ENCODE measurements around the gene CD3G.

CD3G gene

GRCh38 chr11:118313242-118313641 is 30.9 kb upstream of the CD3G start:
- H3K27me3 ChIP-seq (ENCODE audit: insufficient read depth, low read length): peaks cover 15% of the 10 kb centered on the region
- H3K4me1 ChIP-seq (ENCODE audit: insufficient read depth, low read length): no peaks in the 10 kb centered on the region
- no peak overlapping the region for H2AFZ ChIP-seq (ENCODE audit: low read depth, low read length)
- H3K36me3 ChIP-seq (ENCODE audit: insufficient read depth, low read length): no peaks in the 10 kb centered on the region
- H3K9me3 ChIP-seq (ENCODE audit: low read length): no peaks in the 10 kb centered on the region
- H3K4me3 ChIP-seq (ENCODE audit: low read length): no peak overlapping the region

GRCh38 chr11:118314988-118315411 is 29.1 kb upstream of the CD3G start:
- H2AFZ ChIP-seq (ENCODE audit: low read depth, low read length): no peak overlapping the region
- H3K9me3 ChIP-seq (ENCODE audit: low read length): no peaks in the 10 kb centered on the region
- no peak overlapping the region for H3K4me3 ChIP-seq (ENCODE audit: low read length)
- no peaks in the 10 kb centered on the region for H3K36me3 ChIP-seq (ENCODE audit: insufficient read depth, low read length)
- H3K27me3 ChIP-seq (ENCODE audit: insufficient read depth, low read length): peaks cover 24% of the 10 kb centered on the region
- no peaks in the 10 kb centered on the region for H3K4me1 ChIP-seq (ENCODE audit: insufficient read depth, low read length)

GRCh38 chr11:118318124-118318523 is 26.0 kb upstream of the CD3G start:
- no peaks in the 10 kb centered on the region for H3K36me3 ChIP-seq (ENCODE audit: insufficient read depth, low read length)
- H3K9me3 ChIP-seq (ENCODE audit: low read length): no peaks in the 10 kb centered on the region
- H2AFZ ChIP-seq (ENCODE audit: low read depth, low read length): no peak overlapping the region
- H3K27me3 ChIP-seq (ENCODE audit: insufficient read depth, low read length): peaks cover 13% of the 10 kb centered on the region
- H3K4me1 ChIP-seq (ENCODE audit: insufficient read depth, low read length): no peaks in the 10 kb centered on the region
- no peak overlapping the region for H3K4me3 ChIP-seq (ENCODE audit: low read length)

- Histone ChIP-seq H3K4me3 (ENCODE audit: low read length) (no peak overlapping the region), H2AFZ (ENCODE audit: low read depth, low read length) (no peak overlapping the region), H3K4me1 (ENCODE audit: insufficient read depth, low read length) (no peaks in the 10 kb centered on the region), H3K9me3 (ENCODE audit: low read length) (no peaks in the 10 kb centered on the region), H3K36me3 (ENCODE audit: insufficient read depth, low read length) (no peaks in the 10 kb centered on the region), H3K27me3 (ENCODE audit: insufficient read depth, low read length) (peaks cover 13% of the 10 kb centered on the region)
These were observed 25.4 kb upstream of the CD3G start for GRCh38 chr11:118318581-118319336.

GRCh38 chr11:118319337-118319707 is 24.8 kb upstream of the CD3G start:
- H3K4me3 ChIP-seq (ENCODE audit: low read length): no peak overlapping the region
- H3K36me3 ChIP-seq (ENCODE audit: insufficient read depth, low read length): no peaks in the 10 kb centered on the region
- no peaks in the 10 kb centered on the region for H3K9me3 ChIP-seq (ENCODE audit: low read length)
- H3K4me1 ChIP-seq (ENCODE audit: insufficient read depth, low read length): no peaks in the 10 kb centered on the region
- peaks cover 13% of the 10 kb centered on the region for H3K27me3 ChIP-seq (ENCODE audit: insufficient read depth, low read length)
- H2AFZ ChIP-seq (ENCODE audit: low read depth, low read length): no peak overlapping the region

- H3K27me3 ChIP-seq (ENCODE audit: insufficient read depth, low read length): peaks cover 9% of the 10 kb centered on the region
These were observed 23.6 kb upstream of the CD3G start for GRCh38 chr11:118320515-118320914.

GRCh38 chr11:118321386-118322082 is 22.6 kb upstream of the CD3G start:
- H3K27me3 ChIP-seq (ENCODE audit: insufficient read depth, low read length): peaks cover 9% of the 10 kb centered on the region
- H3K9me3 ChIP-seq (ENCODE audit: low read length): no peaks in the 10 kb centered on the region
- no peak overlapping the region for H3K4me3 ChIP-seq (ENCODE audit: low read length)
- H2AFZ ChIP-seq (ENCODE audit: low read depth, low read length): no peak overlapping the region
- H3K36me3 ChIP-seq (ENCODE audit: insufficient read depth, low read length): no peaks in the 10 kb centered on the region
- H3K4me1 ChIP-seq (ENCODE audit: insufficient read depth, low read length): no peaks in the 10 kb centered on the region

More at GRCh38 chr11:118320515-118320914, 23.6 kb upstream of the CD3G start:
- Histone ChIP-seq H2AFZ (ENCODE audit: low read depth, low read length) (no peak overlapping the region), H3K4me3 (ENCODE audit: low read length) (no peak overlapping the region), H3K9me3 (ENCODE audit: low read length) (no peaks in the 10 kb centered on the region), H3K36me3 (ENCODE audit: insufficient read depth, low read length) (no peaks in the 10 kb centered on the region), H3K4me1 (ENCODE audit: insufficient read depth, low read length) (no peaks in the 10 kb centered on the region)

GRCh38 chr11:118322721-118323120 is 21.4 kb upstream of the CD3G start:
- Histone ChIP-seq H2AFZ (ENCODE audit: low read depth, low read length) (no peak overlapping the region), H3K27me3 (ENCODE audit: insufficient read depth, low read length) (peaks cover 9% of the 10 kb centered on the region), H3K9me3 (ENCODE audit: low read length) (no peaks in the 10 kb centered on the region), H3K36me3 (ENCODE audit: insufficient read depth, low read length) (no peaks in the 10 kb centered on the region), H3K4me3 (ENCODE audit: low read length) (no peak overlapping the region), H3K4me1 (ENCODE audit: insufficient read depth, low read length) (no peaks in the 10 kb centered on the region)

- H3K9me3 ChIP-seq (ENCODE audit: low read length): no peaks in the 10 kb centered on the region
- H3K4me3 ChIP-seq (ENCODE audit: low read length): no peak overlapping the region
- H3K4me1 ChIP-seq (ENCODE audit: insufficient read depth, low read length): no peaks in the 10 kb centered on the region
- no peak overlapping the region for H2AFZ ChIP-seq (ENCODE audit: low read depth, low read length)
- H3K27me3 ChIP-seq (ENCODE audit: insufficient read depth, low read length): no peaks in the 10 kb centered on the region
- H3K36me3 ChIP-seq (ENCODE audit: insufficient read depth, low read length): no peaks in the 10 kb centered on the region
These were observed 18.9 kb upstream of the CD3G start for GRCh38 chr11:118325283-118325682.

GRCh38 chr11:118328745-118329144 is 15.4 kb upstream of the CD3G start:
- Histone ChIP-seq H3K36me3 (ENCODE audit: insufficient read depth, low read length) (no peaks in the 10 kb centered on the region), H3K9me3 (ENCODE audit: low read length) (no peaks in the 10 kb centered on the region), H3K4me1 (ENCODE audit: insufficient read depth, low read length) (no peaks in the 10 kb centered on the region), H2AFZ (ENCODE audit: low read depth, low read length) (no peak overlapping the region), H3K4me3 (ENCODE audit: low read length) (no peak overlapping the region), H3K27me3 (ENCODE audit: insufficient read depth, low read length) (no peaks in the 10 kb centered on the region)

- Histone ChIP-seq H3K4me1 (ENCODE audit: insufficient read depth, low read length) (no peaks in the 10 kb centered on the region), H3K27me3 (ENCODE audit: insufficient read depth, low read length) (no peaks in the 10 kb centered on the region), H3K36me3 (ENCODE audit: insufficient read depth, low read length) (no peaks in the 10 kb centered on the region), H2AFZ (ENCODE audit: low read depth, low read length) (no peak overlapping the region), H3K9me3 (ENCODE audit: low read length) (no peaks in the 10 kb centered on the region), H3K4me3 (ENCODE audit: low read length) (no peak overlapping the region)
These were observed 9.4 kb upstream of the CD3G start for GRCh38 chr11:118334745-118335144.

GRCh38 chr11:118338637-118339061 is 5.5 kb upstream of the CD3G start:
- no peaks in the 10 kb centered on the region for H3K4me1 ChIP-seq (ENCODE audit: insufficient read depth, low read length)
- no peak overlapping the region for H2AFZ ChIP-seq (ENCODE audit: low read depth, low read length)
- no peak overlapping the region for H3K4me3 ChIP-seq (ENCODE audit: low read length)
- no peaks in the 10 kb centered on the region for H3K36me3 ChIP-seq (ENCODE audit: insufficient read depth, low read length)
- H3K9me3 ChIP-seq (ENCODE audit: low read length): no peaks in the 10 kb centered on the region
- peaks cover 2% of the 10 kb centered on the region for H3K27me3 ChIP-seq (ENCODE audit: insufficient read depth, low read length)

- peaks cover 9% of the 10 kb centered on the region for H3K27me3 ChIP-seq (ENCODE audit: insufficient read depth, low read length)
- no peak overlapping the region for H3K4me3 ChIP-seq (ENCODE audit: low read length)
- no peak overlapping the region for H2AFZ ChIP-seq (ENCODE audit: low read depth, low read length)
- H3K36me3 ChIP-seq (ENCODE audit: insufficient read depth, low read length): no peaks in the 10 kb centered on the region
- H3K4me1 ChIP-seq (ENCODE audit: insufficient read depth, low read length): no peaks in the 10 kb centered on the region
- H3K9me3 ChIP-seq (ENCODE audit: low read length): no peaks in the 10 kb centered on the region
These were observed 4.7 kb upstream of the CD3G start for GRCh38 chr11:118339281-118339961.

Data from neuron (in vitro differentiated cells).